ENCODE results near the gene CNIH2.
"Not testable (repeated sequence)": the region's sequence is repeated elsewhere in the genome, so short reads cannot be mapped to it uniquely, and the experiment has no call there.

CNIH2 gene

DNA sequence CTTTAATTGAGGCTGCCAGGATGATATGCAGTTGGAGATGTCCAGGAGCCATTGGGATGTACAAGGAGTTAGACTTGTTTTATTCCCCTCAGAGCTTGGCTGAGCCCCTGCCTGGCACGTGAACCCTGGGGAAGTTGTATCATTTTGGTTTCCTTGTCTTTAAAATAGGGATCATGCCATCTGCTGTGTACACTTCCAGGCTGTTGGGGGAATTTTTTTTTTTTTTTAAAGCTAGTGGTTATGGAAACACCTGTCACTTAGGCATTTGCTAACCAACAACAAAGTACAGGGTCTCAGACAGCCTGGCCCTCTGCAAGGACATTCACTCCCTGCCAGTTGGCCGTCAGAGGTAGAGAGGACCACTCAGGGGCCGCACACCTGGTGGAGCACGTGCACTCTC, 18.0 kb upstream of the CNIH2 start:
- no peak for DNase-seq (ENCODE audit: low spot score)

DNA sequence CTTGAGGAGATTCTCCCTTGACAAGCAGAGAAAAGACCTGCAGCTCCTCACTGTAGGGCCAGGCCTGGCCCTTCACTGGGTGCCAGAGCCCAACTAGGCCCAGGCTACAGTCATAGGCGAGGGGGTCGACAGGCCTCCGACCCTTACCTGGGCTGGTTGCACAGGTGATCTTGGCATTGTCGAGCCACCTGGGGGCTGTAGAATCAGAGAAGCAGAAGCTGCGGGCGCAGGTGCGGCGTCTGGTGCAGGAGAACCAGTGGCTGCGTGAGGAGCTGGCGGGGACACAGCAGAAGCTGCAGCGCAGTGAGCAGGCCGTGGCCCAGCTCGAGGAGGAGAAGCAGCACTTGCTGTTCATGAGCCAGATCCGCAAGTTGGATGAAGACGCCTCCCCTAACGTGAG, 16.4 kb upstream of the CNIH2 start:
- no peak for DNase-seq (ENCODE audit: low spot score)

DNA sequence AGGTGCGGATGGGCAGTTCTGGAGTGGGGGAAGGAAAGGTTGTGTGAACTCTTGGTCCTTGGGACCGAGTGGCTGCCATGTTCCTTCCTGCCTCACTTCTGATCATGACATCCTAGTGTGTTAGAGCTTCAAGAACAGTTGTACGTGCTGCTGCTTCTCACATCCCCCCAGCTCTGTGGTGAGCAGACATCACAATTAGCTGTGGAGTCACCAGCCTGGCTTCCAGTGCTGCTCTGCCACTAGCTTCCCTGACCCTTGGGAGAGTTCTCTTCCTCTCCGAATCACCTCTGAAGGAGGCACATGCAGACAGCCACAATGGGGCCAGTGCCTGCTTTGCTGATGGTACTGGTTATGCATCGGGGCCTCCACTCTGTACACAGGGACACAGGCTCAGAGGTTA, 15.8 kb upstream of the CNIH2 start:
- DNase-seq (ENCODE audit: low spot score), result no peak

DNA sequence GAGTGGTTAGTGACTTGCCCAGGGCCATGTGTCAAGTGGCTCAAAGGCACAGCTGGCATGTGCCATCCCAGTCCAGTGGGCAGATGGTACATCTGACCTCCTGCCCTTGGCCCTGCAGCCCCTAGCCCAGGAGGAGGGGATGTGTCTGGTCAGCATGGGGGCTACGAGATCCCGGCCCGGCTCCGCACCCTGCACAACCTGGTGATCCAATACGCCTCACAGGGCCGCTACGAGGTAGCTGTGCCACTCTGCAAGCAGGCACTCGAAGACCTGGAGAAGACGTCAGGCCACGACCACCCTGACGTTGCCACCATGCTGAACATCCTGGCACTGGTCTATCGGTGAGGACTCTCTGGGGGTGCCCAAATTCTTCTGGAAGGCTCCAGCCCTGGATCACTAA, 15.3 kb upstream of the CNIH2 start:
- no peak for DNase-seq (ENCODE audit: low spot score)

DNA sequence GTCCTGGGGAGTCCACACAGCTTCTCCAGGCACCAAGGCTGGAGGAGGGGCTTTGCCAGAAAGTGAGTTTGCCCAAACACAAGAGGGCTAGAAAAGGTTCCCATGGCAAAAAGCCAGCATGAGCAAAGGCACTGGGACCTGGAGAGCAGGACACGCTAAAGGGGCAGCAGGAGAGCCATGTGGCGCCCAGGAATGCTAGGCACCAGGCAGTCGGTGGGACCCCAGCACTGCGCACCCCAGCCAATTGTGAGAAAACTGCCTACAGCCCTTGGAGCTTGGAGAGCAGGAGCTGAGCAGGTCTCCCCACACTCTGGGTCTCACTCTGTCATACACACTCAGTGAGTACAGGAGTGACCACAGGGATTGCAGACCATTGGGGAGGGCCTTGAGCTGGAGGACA, 14.7 kb upstream of the CNIH2 start:
- no peak for DNase-seq (ENCODE audit: low spot score)

DNA sequence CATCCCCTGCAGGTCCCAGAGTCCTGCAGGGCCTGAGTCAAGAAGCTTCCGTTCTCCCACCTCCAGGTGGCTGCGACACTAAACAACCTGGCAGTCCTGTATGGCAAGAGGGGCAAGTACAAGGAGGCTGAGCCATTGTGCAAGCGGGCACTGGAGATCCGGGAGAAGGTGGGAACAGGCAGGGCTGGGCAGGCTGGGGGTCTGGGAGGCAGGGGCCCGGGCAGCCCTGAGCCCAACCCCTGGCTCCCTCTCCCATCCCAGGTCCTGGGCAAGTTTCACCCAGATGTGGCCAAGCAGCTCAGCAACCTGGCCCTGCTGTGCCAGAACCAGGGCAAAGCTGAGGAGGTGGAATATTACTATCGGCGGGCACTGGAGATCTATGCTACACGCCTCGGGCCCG, 14.2 kb upstream of the CNIH2 start:
- no peak for DNase-seq (ENCODE audit: low spot score)

DNA sequence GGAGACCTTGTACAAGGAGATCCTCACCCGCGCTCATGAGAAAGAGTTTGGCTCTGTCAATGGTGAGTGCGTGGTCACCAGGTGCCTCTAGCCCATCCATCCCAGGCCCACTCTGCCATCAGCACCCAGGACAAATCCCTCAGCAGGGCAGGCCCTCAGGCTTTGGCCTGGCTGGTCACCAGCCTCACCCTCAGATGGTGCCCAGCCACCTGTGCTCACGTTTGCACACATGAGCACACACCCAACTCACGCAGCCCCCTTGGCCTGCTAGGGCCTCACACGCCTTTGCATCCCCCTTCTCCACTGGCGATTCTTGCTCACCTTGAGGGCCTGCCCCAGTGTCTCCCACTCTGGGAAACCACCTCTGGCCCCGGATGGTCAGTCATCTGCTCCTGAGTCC, 13.6 kb upstream of the CNIH2 start:
- no peak for DNase-seq (ENCODE audit: low spot score)

DNA sequence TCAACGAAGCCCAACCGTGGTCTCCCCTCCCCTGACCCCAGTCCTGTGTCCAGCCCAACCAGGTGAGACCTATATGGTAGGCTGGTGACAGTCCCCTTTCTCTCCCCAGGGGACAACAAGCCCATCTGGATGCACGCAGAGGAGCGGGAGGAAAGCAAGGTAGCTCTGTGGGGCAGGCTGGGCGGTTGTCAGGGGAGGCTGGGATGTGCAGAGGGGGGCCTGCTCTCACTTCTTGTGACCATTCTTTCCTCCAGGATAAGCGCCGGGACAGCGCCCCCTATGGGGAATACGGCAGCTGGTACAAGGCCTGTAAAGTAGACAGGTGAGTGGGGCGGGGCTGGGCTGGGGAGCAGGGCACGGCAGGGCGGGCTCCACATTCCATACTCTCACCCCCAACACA, 13.1 kb upstream of the CNIH2 start:
- peak; percentile 32 for DNase-seq (ENCODE audit: low spot score)

DNA sequence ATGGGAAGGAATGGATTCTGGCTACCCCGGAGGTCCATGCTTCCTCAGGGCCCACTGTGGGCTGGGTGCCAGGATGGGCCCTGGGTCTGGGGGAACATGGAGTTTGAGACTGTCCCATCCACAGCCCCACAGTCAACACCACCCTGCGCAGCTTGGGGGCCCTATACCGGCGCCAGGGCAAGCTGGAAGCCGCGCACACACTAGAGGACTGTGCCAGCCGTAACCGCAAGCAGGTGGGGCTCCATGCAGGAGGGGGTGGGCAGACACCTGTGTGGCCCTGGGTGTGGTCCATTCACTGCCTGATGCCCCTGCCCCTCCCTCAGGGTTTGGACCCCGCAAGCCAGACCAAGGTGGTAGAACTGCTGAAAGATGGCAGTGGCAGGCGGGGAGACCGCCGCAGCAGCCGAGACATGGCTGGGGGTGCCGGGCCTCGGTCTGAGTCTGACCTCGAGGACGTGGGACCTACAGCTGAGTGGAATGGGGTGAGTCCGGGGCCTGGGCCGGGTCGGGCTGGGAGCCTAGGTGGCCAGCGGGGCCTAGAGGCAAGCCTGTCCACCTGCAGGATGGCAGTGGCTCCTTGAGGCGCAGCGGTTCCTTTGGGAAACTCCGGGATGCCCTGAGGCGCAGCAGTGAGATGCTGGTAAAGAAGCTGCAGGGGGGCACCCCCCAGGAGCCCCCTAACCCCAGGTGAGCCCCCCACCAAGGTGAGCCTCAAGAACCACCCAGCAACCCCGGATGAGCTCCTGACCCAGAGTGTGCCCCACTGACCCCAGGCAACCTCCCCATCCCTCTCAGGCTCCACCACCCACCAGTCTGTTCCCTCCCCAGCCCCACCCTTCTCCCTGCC, 12.2 kb upstream of the CNIH2 start:
- DNase-seq (ENCODE audit: low spot score), result no peak

DNA sequence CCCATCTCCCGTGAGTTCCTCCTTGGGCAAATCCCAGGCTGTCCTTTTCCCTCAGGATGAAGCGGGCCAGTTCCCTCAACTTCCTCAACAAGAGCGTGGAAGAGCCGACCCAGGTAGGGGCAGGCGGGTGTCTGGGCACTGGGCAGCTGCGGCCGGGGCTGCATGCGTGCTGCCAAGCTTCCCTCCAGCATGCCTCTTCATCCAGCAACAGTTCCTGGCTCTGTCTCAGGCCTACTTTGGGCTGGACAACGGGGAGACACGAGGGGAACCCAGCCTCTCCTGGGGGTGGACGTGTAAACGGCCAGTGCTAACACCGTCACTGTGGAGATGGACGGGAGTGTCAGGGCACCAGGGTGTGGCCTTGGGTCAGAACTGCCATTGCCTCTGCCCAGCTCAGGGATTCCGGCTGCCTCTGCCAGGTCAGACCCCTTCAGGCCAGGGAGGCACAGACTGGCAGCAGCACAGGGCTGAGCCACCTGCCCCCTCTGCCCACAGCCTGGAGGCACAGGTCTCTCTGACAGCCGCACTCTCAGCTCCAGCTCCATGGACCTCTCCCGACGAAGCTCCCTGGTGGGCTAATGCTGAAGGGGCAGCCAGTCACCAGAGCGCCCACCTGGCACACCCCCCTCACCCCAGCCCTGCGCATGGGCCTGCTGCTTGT, 11.5 kb upstream of the CNIH2 start:
- no peak for DNase-seq (ENCODE audit: low spot score)

DNA sequence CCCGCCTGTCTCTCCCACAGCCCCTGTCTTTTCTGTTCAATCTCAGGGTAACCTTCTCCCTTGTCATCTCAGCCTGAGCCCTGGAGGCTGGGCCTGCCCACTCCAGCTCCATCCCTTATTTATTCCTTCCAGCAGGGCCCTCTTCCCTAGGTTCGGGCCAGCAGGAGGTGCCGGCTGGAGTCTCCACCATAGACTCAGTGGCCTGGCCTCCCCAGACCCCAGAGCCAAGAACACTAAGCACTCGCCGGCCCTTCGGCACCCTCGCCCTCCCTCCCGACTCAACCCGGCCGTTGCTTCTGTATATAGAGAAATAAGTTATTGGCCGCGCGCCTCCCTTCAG, 11.0 kb upstream of the CNIH2 start:
- no peak for DNase-seq (ENCODE audit: low spot score)

DNA sequence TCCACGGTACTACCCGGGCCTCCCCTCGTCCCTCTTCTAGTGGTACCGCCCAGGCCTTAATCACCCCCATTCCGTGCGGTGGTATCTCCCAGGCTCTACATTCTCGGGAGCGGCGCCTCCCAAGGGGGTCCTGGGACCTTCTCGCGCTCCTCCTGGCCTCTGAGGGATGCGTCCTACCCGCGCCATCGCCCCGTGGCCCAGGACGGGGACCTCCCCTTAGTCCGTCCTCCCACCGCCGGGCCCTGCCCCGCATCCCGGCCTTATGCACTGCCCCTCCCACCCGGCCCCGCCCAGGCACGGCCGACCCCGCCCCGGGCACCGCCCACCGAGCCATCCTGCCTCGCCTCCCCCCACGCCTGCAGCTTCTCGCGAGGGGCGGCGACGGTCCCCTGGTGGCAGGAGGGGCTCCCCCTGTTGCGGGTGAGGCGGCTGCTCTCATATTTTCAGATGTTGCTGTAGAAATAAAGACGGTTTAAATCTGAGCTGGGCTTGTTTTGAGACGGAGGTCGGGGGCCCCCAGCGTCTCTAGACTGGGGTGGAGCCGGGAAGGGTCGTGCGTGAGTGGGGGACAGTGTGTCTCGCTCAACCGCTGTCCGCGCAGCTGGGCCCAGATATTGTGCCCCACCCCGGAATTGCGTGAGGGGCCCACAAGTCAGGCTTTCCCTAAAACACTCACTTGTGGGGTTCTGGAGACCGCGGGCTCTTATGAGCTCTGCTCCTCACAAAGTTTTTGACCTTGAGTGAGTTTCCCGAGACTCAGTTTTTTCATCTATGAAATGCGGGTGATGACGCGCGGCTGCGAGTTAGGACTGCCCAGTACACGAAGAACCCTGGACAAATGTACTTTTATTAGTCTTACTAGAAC, 10.4 kb upstream of the CNIH2 start:
- peak; percentile 85 for DNase-seq (ENCODE audit: low spot score)

DNA sequence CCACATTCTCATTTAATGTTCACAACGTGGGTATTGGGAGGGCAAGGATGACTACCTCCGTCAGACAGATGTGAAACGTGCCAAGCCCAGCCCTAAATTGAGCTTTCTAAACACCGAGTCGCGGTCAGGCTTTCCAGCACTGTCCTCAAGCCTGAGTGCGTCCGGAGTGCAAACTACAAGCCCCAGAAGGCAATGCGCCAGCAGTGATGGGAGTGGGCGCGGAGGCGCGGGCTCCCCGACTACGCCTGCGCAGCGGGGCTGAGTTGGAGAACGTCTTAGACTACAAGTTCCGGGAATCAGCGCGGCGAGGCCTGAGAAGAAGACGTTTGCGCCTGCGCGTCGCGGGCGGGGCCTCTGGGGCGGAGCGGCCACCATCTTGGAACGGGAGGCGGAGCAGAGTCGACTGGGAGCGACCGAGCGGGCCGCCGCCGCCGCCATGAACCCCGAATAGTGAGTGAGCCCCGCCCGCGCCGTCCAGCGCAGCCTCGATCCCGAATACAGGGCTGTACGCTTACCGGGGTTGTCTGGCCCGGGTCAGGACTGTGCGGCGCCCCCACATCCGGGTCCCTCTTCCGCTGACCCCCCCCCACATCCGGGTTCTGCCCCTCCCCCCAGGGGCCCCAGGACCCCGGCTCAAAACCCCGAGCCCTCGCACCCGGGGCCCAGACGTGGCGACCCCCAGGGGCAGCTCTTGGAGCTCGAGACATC, 9.6 kb upstream of the CNIH2 start, which contains the start of gene RAB1B:
TSS of gene RAB1B (plus strand) at position 396 of the 708 bp plus-strand sequence. CDS start at position 437, 41 bp downstream.
- peak; percentile 100 for DNase-seq (ENCODE audit: low spot score)

DNA sequence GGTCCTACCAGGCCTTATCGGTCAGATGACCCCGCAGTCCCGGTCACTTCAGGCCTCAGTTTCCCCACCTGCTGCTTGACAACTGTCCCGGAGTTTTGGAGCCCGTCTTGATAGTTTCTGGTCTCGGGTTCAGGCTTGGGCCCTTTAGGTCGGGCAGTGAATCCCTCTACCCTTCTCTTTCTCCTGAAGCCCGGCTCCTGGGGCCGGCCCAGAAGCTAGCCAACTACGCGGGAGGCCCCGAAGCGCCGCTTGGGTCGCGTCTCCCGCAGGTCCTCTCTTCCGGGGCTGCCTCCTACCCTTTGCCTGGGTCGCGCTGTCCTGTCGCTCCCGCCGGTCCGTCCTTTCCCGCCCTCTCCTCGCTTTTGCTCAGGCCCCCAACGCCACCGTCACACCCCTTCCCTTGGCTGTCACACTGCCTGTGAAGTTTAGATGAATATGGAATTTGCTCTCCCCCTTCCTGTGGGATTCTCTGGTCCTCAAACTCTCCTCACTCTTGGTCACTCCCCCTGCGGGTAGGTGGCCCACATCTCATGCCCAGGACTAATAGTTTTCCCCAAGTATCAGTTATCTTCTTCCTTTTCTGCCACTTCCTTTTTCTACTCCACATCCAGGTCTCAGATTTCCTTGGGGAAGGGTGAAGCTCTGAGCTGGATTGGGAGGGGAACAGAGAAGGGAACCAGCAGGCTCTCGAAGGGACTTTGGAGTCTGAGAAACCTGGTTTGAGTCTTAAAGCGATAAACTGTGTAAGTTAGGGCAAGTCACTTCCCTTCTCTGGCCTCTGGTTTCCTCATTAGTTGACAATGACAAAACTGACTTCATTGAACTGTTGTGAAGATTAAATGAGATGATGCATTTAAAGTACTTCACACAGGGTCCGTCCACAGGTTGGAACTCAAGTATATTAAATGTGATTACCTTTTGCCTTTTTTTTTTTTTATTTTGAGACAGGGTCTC, 8.7 kb upstream of the CNIH2 start:
- DNase-seq (ENCODE audit: low spot score), result peak; percentile 31

DNA sequence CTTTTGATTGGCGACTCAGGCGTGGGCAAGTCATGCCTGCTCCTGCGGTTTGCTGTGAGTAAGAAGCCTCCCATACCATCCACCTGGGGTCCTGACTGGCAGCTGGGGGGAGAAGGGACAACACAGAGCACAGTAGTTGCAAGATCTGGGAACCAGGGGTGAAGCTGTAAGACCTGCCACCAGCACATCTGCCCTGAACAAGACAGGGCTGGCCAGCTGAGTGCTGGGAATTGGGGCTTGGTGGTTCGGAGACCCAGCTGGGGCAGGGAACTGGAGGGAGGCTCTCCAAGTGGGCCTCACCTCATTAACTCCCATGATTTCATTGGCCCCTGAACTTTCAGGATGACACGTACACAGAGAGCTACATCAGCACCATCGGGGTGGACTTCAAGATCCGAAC, 6.2 kb upstream of the CNIH2 start:
- no peak for DNase-seq (ENCODE audit: low spot score)

DNA sequence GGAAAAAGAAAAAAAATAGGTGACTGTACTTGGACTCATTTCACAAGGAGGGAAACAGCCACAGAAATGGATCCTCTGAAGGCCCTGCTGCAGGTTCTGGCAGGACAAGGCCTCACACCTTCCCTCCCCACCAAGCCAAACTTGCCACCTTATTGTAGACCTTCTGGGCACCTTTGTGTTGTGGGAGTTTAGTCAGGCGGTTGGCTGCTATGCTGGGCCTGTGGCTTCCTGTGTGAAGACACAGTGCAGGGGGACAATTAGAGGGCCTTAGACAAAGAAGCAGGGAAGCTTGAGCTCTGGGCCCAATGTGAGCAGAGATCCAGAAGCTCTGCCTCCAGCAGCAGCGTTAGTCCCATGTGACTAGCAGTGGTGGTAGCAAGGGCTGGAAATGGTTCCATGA, 5.4 kb upstream of the CNIH2 start:
- peak; percentile 47 for DNase-seq (ENCODE audit: low spot score)

DNA sequence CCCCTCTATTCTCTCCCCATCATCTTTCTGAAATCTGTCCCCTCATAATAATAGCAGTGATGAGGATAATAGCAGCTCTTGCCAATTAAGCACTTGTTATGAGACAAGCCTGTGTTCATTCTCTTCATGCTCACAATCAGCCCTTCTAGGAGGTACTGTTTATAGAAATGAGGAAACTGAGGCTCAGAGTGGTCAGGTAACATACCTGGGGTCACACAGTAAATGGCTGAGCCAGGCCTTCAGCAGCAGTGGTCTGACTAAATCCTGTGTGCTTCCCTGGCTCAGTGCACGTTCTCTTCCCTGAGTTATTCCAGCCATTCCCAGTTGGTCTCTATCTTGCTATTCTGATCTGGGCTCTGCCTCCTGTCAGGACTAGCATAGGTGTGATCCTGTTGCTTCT, 3.8 kb upstream of the CNIH2 start:
- DNase-seq (ENCODE audit: low spot score), result no peak

DNA sequence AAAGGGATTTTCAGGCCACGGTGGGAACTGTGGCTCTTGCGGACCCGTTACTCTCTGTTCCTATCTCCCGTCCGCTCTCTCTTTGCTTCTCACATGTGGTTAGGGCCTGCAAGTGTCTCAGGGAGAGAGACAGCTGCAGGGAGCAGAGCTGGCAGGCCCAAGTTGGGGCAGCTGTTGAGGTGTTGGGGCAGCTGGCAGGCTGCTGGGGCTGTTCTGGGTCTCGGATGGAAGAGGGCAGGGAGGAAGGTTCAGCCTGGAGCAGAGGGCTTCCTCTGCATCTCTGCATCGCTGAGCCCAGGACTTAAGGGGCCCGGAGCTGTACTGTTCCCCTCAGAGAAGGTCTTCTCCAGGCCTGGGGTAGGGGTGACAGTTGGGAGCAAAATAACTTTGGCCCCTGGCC, 2.6 kb upstream of the CNIH2 start:
- DNase-seq (ENCODE audit: low spot score), result no peak

DNA sequence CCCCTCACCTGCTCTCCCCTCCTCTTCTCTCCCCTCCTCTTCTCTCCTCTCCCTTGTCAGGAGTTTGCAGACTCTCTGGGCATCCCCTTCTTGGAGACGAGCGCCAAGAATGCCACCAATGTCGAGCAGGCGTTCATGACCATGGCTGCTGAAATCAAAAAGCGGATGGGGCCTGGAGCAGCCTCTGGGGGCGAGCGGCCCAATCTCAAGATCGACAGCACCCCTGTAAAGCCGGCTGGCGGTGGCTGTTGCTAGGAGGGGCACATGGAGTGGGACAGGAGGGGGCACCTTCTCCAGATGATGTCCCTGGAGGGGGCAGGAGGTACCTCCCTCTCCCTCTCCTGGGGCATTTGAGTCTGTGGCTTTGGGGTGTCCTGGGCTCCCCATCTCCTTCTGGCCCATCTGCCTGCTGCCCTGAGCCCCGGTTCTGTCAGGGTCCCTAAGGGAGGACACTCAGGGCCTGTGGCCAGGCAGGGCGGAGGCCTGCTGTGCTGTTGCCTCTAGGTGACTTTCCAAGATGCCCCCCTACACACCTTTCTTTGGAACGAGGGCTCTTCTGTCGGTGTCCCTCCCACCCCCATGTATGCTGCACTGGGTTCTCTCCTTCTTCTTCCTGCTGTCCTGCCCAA, 1.9 kb upstream of the CNIH2 start:
- no peak for DNase-seq (ENCODE audit: low spot score)

DNA sequence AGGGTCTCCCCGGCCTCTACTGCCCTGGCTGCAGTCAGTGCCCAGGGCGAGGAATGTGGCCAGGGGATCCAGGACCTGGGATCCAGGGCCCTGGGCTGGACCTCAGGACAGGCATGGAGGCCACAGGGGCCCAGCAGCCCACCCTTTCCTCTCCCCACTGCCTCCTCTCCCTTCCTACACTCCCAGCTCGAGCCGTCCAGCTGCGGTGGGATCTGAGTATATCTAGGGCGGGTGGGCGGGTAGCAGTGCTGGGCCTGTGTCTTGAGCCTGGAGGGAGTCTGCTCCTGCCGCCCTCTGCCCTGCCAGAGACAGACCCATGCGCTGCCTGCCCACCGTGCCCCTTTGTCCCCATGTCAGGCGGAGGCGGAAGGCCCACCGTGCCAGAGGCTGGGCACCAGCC, 1.4 kb upstream of the CNIH2 start:
- DNase-seq (ENCODE audit: low spot score), result not testable (repeated sequence)

DNA sequence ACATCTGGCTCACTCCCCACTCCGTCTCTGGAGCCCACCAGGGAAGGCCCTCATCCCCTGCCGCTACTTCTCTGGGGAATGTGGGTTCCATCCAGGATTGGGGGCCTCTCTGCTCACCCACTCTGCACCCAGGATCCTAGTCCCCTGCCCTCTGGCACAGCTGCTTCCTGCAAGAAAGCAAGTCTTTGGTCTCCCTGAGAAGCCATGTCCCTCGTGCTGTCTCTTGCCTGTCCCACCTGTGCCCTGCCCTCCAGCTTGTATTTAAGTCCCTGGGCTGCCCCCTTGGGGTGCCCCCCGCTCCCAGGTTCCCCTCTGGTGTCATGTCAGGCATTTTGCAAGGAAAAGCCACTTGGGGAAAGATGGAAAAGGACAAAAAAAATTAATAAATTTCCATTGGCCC, 911 bp upstream of the CNIH2 start:
- DNase-seq (ENCODE audit: low spot score), result not testable (repeated sequence)

All from CD4-positive, alpha-beta T cell treated with Interleukin-2 at 100 ng/mL for 4 hours (primary cell).